ENCODE results near the gene TENM4. TPM values are rescaled to one million over a fixed set of nuclear protein-coding genes. Genes with fewer than 3 reads are reported as not detected.
A peak's percentile ranks its signal among the peaks of the same experiment; 100 is the strongest.

Gene TENM4
- total RNA-seq, 1 donor from 2014 or later = 5.1 TPM

GRCh38 chr11:79333355-79333754 is 107.5 kb downstream of the TENM4 start:
- peaks cover 9% of the 10 kb centered on the region for H3K4me1 ChIP-seq
- Mint-ChIP-seq H3K4me3 (no peak overlapping the region), H3K4me1 (peaks cover 19% of the 10 kb centered on the region), H3K9me3 (no peaks in the 10 kb centered on the region), H3K27ac (no peak overlapping the region), H3K36me3 (no peaks in the 10 kb centered on the region), H3K27me3 (ENCODE audit: insufficient read depth, low read depth) (peaks cover 3% of the 10 kb centered on the region)
- no peaks in the 10 kb centered on the region for H3K27me3 ChIP-seq
- no peak overlapping the region for H3K4me3 ChIP-seq
- H3K4me2 ChIP-seq = no peak overlapping the region
- H3K9me3 ChIP-seq (ENCODE audit: low read depth) = no peaks in the 10 kb centered on the region
- no peak for TF ChIP-seq EZH2 (IDR thresholded peaks at IDR 0.05)
- no peak for TF ChIP-seq EZH2phosphoT487 (IDR thresholded peaks at IDR 0.05)
- TF ChIP-seq CTCF (IDR thresholded peaks at IDR 0.05) = no peak
- DNase-seq (ENCODE audit: low spot score) = no peak
- H3K36me3 ChIP-seq = no peaks in the 10 kb centered on the region
- no peaks in the 10 kb centered on the region for H3F3A ChIP-seq (ENCODE audit: low read depth)
- H3K79me2 ChIP-seq (ENCODE audit: low read depth) = no peaks in the 10 kb centered on the region
- no peak overlapping the region for H2AFZ ChIP-seq (replicated peaks)
- H3K27ac ChIP-seq = no peak overlapping the region
- H4K20me1 ChIP-seq (ENCODE audit: low read depth) = no peaks in the 10 kb centered on the region
- H3K9ac ChIP-seq = no peak overlapping the region

GRCh38 chr11:79332017-79332416 is 108.8 kb downstream of the TENM4 start:
- no peak overlapping the region for H3K4me3 Mint-ChIP-seq
- Histone ChIP-seq H3F3A (ENCODE audit: low read depth) (no peaks in the 10 kb centered on the region), H3K4me1 (peaks cover 9% of the 10 kb centered on the region), H3K27me3 (no peaks in the 10 kb centered on the region), H3K27ac (no peak overlapping the region), H3K4me2 (no peak overlapping the region), H3K79me2 (ENCODE audit: low read depth) (no peaks in the 10 kb centered on the region), H3K9me3 (ENCODE audit: low read depth) (no peaks in the 10 kb centered on the region), H3K4me3 (no peak overlapping the region), H3K36me3 (no peaks in the 10 kb centered on the region), H3K9ac (no peak overlapping the region), H2AFZ (replicated peaks) (no peak overlapping the region), H4K20me1 (ENCODE audit: low read depth) (no peaks in the 10 kb centered on the region)
- H3K27ac Mint-ChIP-seq = no peak overlapping the region
- DNase-seq (ENCODE audit: low spot score) = no peak
- peaks cover 17% of the 10 kb centered on the region for H3K4me1 Mint-ChIP-seq
- no peaks in the 10 kb centered on the region for H3K36me3 Mint-ChIP-seq
- TF ChIP-seq EZH2 (IDR thresholded peaks at IDR 0.05) (no peak), CTCF (IDR thresholded peaks at IDR 0.05) (no peak), EZH2phosphoT487 (IDR thresholded peaks at IDR 0.05) (no peak)
- H3K9me3 Mint-ChIP-seq = no peaks in the 10 kb centered on the region
- peaks cover 3% of the 10 kb centered on the region for H3K27me3 Mint-ChIP-seq (ENCODE audit: insufficient read depth, low read depth)

- no peak for TF ChIP-seq CTCF (IDR thresholded peaks at IDR 0.05)
- TF ChIP-seq EZH2phosphoT487 (IDR thresholded peaks at IDR 0.05) = no peak
- TF ChIP-seq EZH2 (IDR thresholded peaks at IDR 0.05) = no peak
- H3K9me3 Mint-ChIP-seq = no peaks in the 10 kb centered on the region
- no peaks in the 10 kb centered on the region for H3K27me3 ChIP-seq
- H3K27ac ChIP-seq = no peak overlapping the region
- H4K20me1 ChIP-seq (ENCODE audit: low read depth) = no peaks in the 10 kb centered on the region
- H3K36me3 Mint-ChIP-seq = no peaks in the 10 kb centered on the region
- DNase-seq (ENCODE audit: low spot score) = peak; percentile 4
- no peaks in the 10 kb centered on the region for H3F3A ChIP-seq (ENCODE audit: low read depth)
- no peaks in the 10 kb centered on the region for H3K9me3 ChIP-seq (ENCODE audit: low read depth)
- H3K36me3 ChIP-seq = no peaks in the 10 kb centered on the region
- peaks cover 18% of the 10 kb centered on the region for H3K4me1 Mint-ChIP-seq
- H3K79me2 ChIP-seq (ENCODE audit: low read depth) = no peaks in the 10 kb centered on the region
- H3K4me3 ChIP-seq = no peak overlapping the region
- peaks cover 3% of the 10 kb centered on the region for H3K27me3 Mint-ChIP-seq (ENCODE audit: insufficient read depth, low read depth)
- no peak overlapping the region for H3K27ac Mint-ChIP-seq
- no peak overlapping the region for H2AFZ ChIP-seq (replicated peaks)
- H3K4me2 ChIP-seq = no peak overlapping the region
- H3K9ac ChIP-seq = no peak overlapping the region
- peaks cover 9% of the 10 kb centered on the region for H3K4me1 ChIP-seq
- H3K4me3 Mint-ChIP-seq = no peak overlapping the region
Measured at GRCh38 chr11:79331203-79331901, 109.5 kb downstream of the TENM4 start.

Measured in neural progenitor cell (in vitro differentiated cells).